Measurements from ENCODE around the gene GPR143. TPM values are rescaled to one million over a fixed set of nuclear protein-coding genes. Genes with fewer than 3 reads are reported as not detected.

Gene GPR143
- total RNA-seq, 1 donor from 2014 or later, result 17.4 TPM

GRCh38 chrX:9703406-9703805 is 62.2 kb downstream of the GPR143 start:
- no peak overlapping the region for H3K4me3 ChIP-seq (ENCODE audit: low read depth, low read length)
- DNase-seq (ENCODE audit: low read depth), result no peak
- no peak for TF ChIP-seq CTCF (conservative IDR thresholded peaks at IDR 0.05; ENCODE audit: low read depth, low read length)

- TF ChIP-seq CTCF (conservative IDR thresholded peaks at IDR 0.05; ENCODE audit: low read depth, low read length), result no peak
- no peak for DNase-seq (ENCODE audit: low read depth)
- no peak overlapping the region for H3K4me3 ChIP-seq (ENCODE audit: low read depth, low read length)
Observed at GRCh38 chrX:9701790-9702189, 63.9 kb downstream of the GPR143 start.

- H3K4me3 ChIP-seq (ENCODE audit: low read depth, low read length), result no peak overlapping the region
- no peak for DNase-seq (ENCODE audit: low read depth)
- no peak for TF ChIP-seq CTCF (conservative IDR thresholded peaks at IDR 0.05; ENCODE audit: low read depth, low read length)
Observed at GRCh38 chrX:9700555-9700954, 65.1 kb downstream of the GPR143 start.

GRCh38 chrX:9698576-9698975 is 67.1 kb downstream of the GPR143 start:
- no peak for TF ChIP-seq CTCF (conservative IDR thresholded peaks at IDR 0.05; ENCODE audit: low read depth, low read length)
- no peak for DNase-seq (ENCODE audit: low read depth)
- H3K4me3 ChIP-seq (ENCODE audit: low read depth, low read length), result no peak overlapping the region

- H3K4me3 ChIP-seq (ENCODE audit: low read depth, low read length), result no peak overlapping the region
- no peak for DNase-seq (ENCODE audit: low read depth)
- TF ChIP-seq CTCF (conservative IDR thresholded peaks at IDR 0.05; ENCODE audit: low read depth, low read length), result no peak
Observed at GRCh38 chrX:9693307-9694001, 72.2 kb downstream of the GPR143 start.

GRCh38 chrX:9690046-9690445 is 75.6 kb downstream of the GPR143 start:
- no peak overlapping the region for H3K4me3 ChIP-seq (ENCODE audit: low read depth, low read length)

More at GRCh38 chrX:9690046-9690445, 75.6 kb downstream of the GPR143 start:
- DNase-seq (ENCODE audit: low read depth), result no peak
- no peak for TF ChIP-seq CTCF (conservative IDR thresholded peaks at IDR 0.05; ENCODE audit: low read depth, low read length)

All from epithelial cell of proximal tubule (primary cell).